Vagina (tissue), 2 donors: ENCODE results near the gene DRAXIN. TPM values are rescaled to one million over a fixed set of nuclear protein-coding genes. Genes with fewer than 3 reads are reported as not detected.

Source experiments
- DNase-seq, 2 donors: peaks; one replicate each; pipeline ENCODE4 v3.0.0-alpha.2; 2017; ENCODE audit errors: extremely low spot score in 2 of 2
- H3K27ac ChIP-seq: fragments of 200-600 bp; sonication (generic); one replicate; pipeline ENCODE4 v1.5.1; 2019
- H3K27me3 ChIP-seq: fragments of 200-600 bp; sonication (generic); one replicate; pipeline ENCODE4 v1.5.1; 2019
- H3K36me3 ChIP-seq, 2 donors: fragments of 200-600 bp; sonication (generic); one replicate each; pipeline ENCODE4 v1.5.1; 2017 to 2019
- H3K4me1 ChIP-seq: fragments of 200-600 bp; sonication (generic); one replicate; pipeline ENCODE4 v1.5.1; 2019
- H3K4me3 ChIP-seq, 2 donors: fragments of 200-600 bp; sonication (generic); 1 replicate in 1 of 2; 2 replicates in 1 of 2; pipeline ENCODE4 v1.5.1; 2016 to 2019
- H3K9me3 ChIP-seq: fragments of 200-600 bp; sonication (generic); one replicate; pipeline ENCODE4 v1.5.1; 2019
- CTCF ChIP-seq, 3 experiments: fragments of 450-650 bp in 2 of 3; fragments of 200-600 bp in 1 of 3; sonication (generic) in 1 of 3; IDR thresholded peaks; one replicate each; pipeline ENCODE4 v1.5.1; 2017 to 2019; ENCODE audit warnings: antibody characterized with exemption in 3 of 3, mild to moderate bottlenecking in 2 of 3, moderate library complexity in 2 of 3
- POLR2A ChIP-seq, 2 donors: fragments of 450-650 bp; IDR thresholded peaks; one replicate each; pipeline ENCODE4 v1.6.1; 2017; ENCODE audit warnings: antibody characterized with exemption in 2 of 2, mild to moderate bottlenecking in 2 of 2, moderate library complexity in 2 of 2
- POLR2AphosphoS5 ChIP-seq, 2 donors: sonication (generic); formaldehyde crosslinking; IDR thresholded peaks; one replicate each; pipeline ENCODE4 v1.9.0; 2017; ENCODE audit warnings: antibody characterized with exemption in 2 of 2, mild to moderate bottlenecking in 2 of 2, low read depth in 1 of 2; ENCODE audit not compliant: insufficient read depth in 1 of 2
- intact Hi-C: fragments of 100-400 bp; cut with DNase I; formaldehyde crosslinking; loops from one replicate; pipeline ENCODE4 v1.15.1; 2023
- total RNA-seq: library from RNA; depleted of rRNA; stranded (reverse); fragments of >200 nt; gene quantifications from one replicate; pipeline ENCODE4 v1.2.3, GENCODE V29; 2016

The DRAXIN gene
- total RNA-seq, 1 donor from 2014 or later = not detected

- Histone ChIP-seq H3K9me3 (no peaks in the 10 kb centered on the region), H3K36me3 (no peaks in the 10 kb centered on the region), H3K27me3 (no peaks in the 10 kb centered on the region), H3K27ac (no peak overlapping the region), H3K4me1 (no peaks in the 10 kb centered on the region), H3K4me3 (no peak overlapping the region)
- TF ChIP-seq POLR2A (IDR thresholded peaks at IDR 0.05) (no peak), CTCF (IDR thresholded peaks at IDR 0.05) (no peak), POLR2AphosphoS5 (IDR thresholded peaks at IDR 0.05; ENCODE audit: insufficient read depth in 1 of 2, low read depth in 1 of 2) (no peak)
- DNase-seq = no peak
- intact Hi-C loops = no loop called here
These were observed 78.5 kb downstream of the DRAXIN start for GRCh38 chr1:11770011-11770410.

- Histone ChIP-seq H3K36me3 (no peaks in the 10 kb centered on the region), H3K27me3 (no peaks in the 10 kb centered on the region), H3K27ac (no peak overlapping the region), H3K9me3 (no peaks in the 10 kb centered on the region), H3K4me1 (no peaks in the 10 kb centered on the region), H3K4me3 (no peak overlapping the region)
- intact Hi-C loops = no loop called here
- TF ChIP-seq CTCF (IDR thresholded peaks at IDR 0.05) = no peak
- TF ChIP-seq POLR2AphosphoS5 (IDR thresholded peaks at IDR 0.05; ENCODE audit: insufficient read depth in 1 of 2, low read depth in 1 of 2) = no peak
- TF ChIP-seq POLR2A (IDR thresholded peaks at IDR 0.05) = no peak
- no peak for DNase-seq
These were observed 80.1 kb downstream of the DRAXIN start for GRCh38 chr1:11771481-11772043.

DNA sequence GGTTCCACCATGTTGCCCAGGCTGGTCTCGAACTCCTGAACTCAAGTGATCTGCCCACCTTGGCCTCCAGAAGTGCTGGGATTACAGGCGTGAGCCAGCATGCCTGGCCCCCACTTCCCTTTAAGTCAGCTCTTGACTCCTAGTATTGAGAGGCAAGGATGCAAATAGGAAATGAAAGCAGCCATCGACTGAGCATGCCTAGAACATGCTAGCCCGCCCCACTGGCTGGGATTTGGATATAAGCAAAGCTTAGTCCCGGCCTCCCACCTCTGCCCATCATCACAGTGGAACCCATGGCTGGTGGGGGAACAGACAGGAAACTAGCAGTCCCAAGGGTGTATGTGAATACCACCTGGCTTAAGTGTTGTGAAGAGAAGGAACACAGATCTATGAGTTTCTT, 80.9 kb downstream of the DRAXIN start:
- H3K4me3 ChIP-seq = no peak overlapping the region
- DNase-seq = no peak
- no peak overlapping the region for H3K27ac ChIP-seq
- no peaks in the 10 kb centered on the region for H3K4me1 ChIP-seq
- no peak for TF ChIP-seq CTCF (IDR thresholded peaks at IDR 0.05)
- no peak for TF ChIP-seq POLR2AphosphoS5 (IDR thresholded peaks at IDR 0.05; ENCODE audit: insufficient read depth in 1 of 2, low read depth in 1 of 2)
- no peak for TF ChIP-seq POLR2A (IDR thresholded peaks at IDR 0.05)
- no peaks in the 10 kb centered on the region for H3K9me3 ChIP-seq
- intact Hi-C loops = no loop called here
- no peaks in the 10 kb centered on the region for H3K27me3 ChIP-seq
- no peaks in the 10 kb centered on the region for H3K36me3 ChIP-seq

DNA sequence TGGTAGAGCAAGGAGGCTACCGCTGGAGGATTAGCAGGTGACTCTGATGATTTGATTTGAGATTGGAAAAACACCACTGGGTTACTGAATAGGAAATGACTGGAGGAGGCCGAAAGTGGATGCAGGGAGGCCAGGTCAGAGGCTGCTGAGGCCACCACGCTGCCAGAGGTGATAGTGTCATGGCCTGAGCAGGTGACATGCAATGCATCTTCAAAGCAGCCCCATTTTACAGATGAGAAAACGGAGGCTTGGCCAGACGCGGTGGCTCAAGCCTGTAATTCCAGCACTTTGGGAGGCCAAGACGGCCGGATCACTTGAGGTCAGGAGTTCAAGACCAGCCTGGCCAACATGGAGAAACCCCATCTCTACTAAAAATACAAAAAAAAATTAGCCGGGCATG, 83.2 kb downstream of the DRAXIN start:
- Histone ChIP-seq H3K4me3 (no peak overlapping the region), H3K9me3 (no peaks in the 10 kb centered on the region)
- intact Hi-C loops = no loop called here

More for the DNA sequence above, 83.2 kb downstream of the DRAXIN start:
- no peak for DNase-seq
- Histone ChIP-seq H3K4me1 (no peaks in the 10 kb centered on the region), H3K27me3 (no peaks in the 10 kb centered on the region), H3K27ac (no peak overlapping the region), H3K36me3 (no peaks in the 10 kb centered on the region)
- no peak for TF ChIP-seq POLR2AphosphoS5 (IDR thresholded peaks at IDR 0.05; ENCODE audit: insufficient read depth in 1 of 2, low read depth in 1 of 2)
- TF ChIP-seq CTCF (IDR thresholded peaks at IDR 0.05) = no peak
- no peak for TF ChIP-seq POLR2A (IDR thresholded peaks at IDR 0.05)

Other genes starting within 250 kb of the DRAXIN start
- not detected for gene DISP3, start 212.6 kb upstream of the DRAXIN start, total RNA-seq
- 27.3 TPM for gene FBXO2, start 37.3 kb upstream of the DRAXIN start, total RNA-seq
- gene FBXO44, start 36.8 kb upstream of the DRAXIN start, total RNA-seq = 38.3 TPM
- gene FBXO6, start 27.5 kb upstream of the DRAXIN start, total RNA-seq = 13.5 TPM
- 30.0 TPM for gene MAD2L2, start 10.6 kb upstream of the DRAXIN start, total RNA-seq
- gene AGTRAP, start 44.4 kb downstream of the DRAXIN start, total RNA-seq = 49.4 TPM
- gene C1orf167, start 70.5 kb downstream of the DRAXIN start, total RNA-seq = not detected
- 47.9 TPM for gene MTHFR, start 114.3 kb downstream of the DRAXIN start, total RNA-seq
- gene CLCN6, start 114.5 kb downstream of the DRAXIN start, total RNA-seq = 19.2 TPM
- not detected for gene NPPA, start 156.1 kb downstream of the DRAXIN start, total RNA-seq
- gene NPPB, start 167.2 kb downstream of the DRAXIN start, total RNA-seq = not detected
- gene KIAA2013, start 234.7 kb downstream of the DRAXIN start, total RNA-seq = 51.1 TPM
- 42.2 TPM for gene PLOD1, start 243.0 kb downstream of the DRAXIN start, total RNA-seq